SK-N-SH (cell line): Measurements from ENCODE around the gene UCKL1.

ENCODE experiments used
- NRF1 ChIP-seq: IDR thresholded peaks from 2 replicates; pipeline ENCODE4 v1.6.1; 2012; ENCODE audit warnings: low read depth, mild to moderate bottlenecking, low read length
- POLR2AphosphoS5 ChIP-seq: IDR thresholded peaks from 2 replicates; pipeline ENCODE4 v1.6.1; 2012; ENCODE audit warnings: low read depth, low read length

DNA sequence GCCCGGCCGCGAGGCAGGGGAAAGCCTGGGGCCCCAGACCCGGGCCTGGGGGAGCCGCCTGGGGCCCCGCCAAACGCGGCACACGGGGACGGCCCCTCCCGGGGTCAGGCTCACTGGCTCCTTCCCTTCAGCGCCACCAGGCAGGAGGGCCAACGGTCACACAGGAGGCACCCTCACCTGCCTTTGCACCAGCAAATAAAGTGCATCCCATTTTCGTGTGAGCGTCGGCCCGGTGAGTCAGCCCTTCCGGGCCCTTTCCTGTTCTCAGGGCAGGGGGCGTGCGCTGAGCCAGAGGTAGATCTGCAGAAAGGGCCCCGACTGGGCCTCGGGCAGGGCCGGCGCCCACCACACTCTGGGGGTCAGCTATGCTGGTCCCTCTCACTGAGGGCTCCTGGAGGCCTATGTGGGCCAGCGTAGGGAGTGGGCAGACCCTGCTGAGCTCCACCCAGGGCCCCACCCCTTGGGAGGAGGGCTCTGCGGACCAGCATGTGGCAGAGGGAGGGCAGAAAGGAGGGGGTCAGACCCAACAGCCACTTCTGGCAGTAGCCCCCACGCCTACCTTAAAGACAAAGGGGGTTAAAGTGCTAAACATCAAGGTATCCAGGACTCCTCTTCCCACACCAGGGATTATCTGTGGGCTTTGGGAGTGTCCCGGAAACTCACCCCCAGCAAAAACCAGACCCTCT, 931 bp upstream of the UCKL1 start:
- TF ChIP-seq NRF1 (no peak), POLR2AphosphoS5 (peak; percentile 87)
